Naive thymus-derived CD4-positive, alpha-beta T cell (primary cell): ENCODE results near the gene CD164L2. TPM values are rescaled to one million over a fixed set of nuclear protein-coding genes. Genes with fewer than 3 reads are reported as not detected.
"Not testable (repeated sequence)": the region's sequence is repeated elsewhere in the genome, so short reads cannot be mapped to it uniquely, and the experiment has no call there.

Source experiments
- ATAC-seq: fragments of 150-1000 bp; cut with Tn5 transposase; 2 replicates; pipeline ENCODE4 v1.10.0; 2021; ENCODE audit warnings: mild to moderate bottlenecking, moderate library complexity
- CTCF ChIA-PET: fragments of 350-600 bp; sonication (Branson Sonifier 250); formaldehyde crosslinking; loops from one replicate; lab custom pipeline; 2021; ENCODE audit warnings: antibody characterized with exemption; lab: Charles Lee
- POLR2A ChIA-PET: fragments of 350-600 bp; sonication (Branson Sonifier 250); formaldehyde crosslinking; loops from one replicate; lab custom pipeline; 2021; ENCODE audit warnings: antibody characterized with exemption, inconsistent platforms; lab: Charles Lee
- DNase-seq, 9 donors: peaks; one replicate each; pipeline versions ENCODE4 v3.0.0 to v3.0.0-alpha.2; 2020 to 2022; ENCODE audit warnings: mixed read lengths in 1 of 9
- H3K27ac ChIP-seq: one replicate; pipeline ENCODE4 v1.7.0; 2013; ENCODE audit warnings: mild to moderate bottlenecking, low read depth, low read length, moderate library complexity
- H3K27me3 ChIP-seq, 2 donors: one replicate each; pipeline ENCODE4 v1.7.0; 2013; ENCODE audit warnings: low read length in 2 of 2, mild to moderate bottlenecking in 2 of 2, moderate library complexity in 2 of 2; ENCODE audit not compliant: control insufficient read depth in 2 of 2, insufficient read depth in 2 of 2
- H3K36me3 ChIP-seq, 3 experiments: 1 replicate in 2 of 3; 2 replicates in 1 of 3; pipeline ENCODE4 v1.7.0; 2013; ENCODE audit warnings: low read length in 3 of 3, mild to moderate bottlenecking in 3 of 3, moderate library complexity in 1 of 3; ENCODE audit not compliant: insufficient read depth in 3 of 3, control insufficient read depth in 2 of 3
- H3K4me1 ChIP-seq, 2 donors: one replicate each; pipeline ENCODE4 v1.7.0; 2013; ENCODE audit warnings: low read length in 2 of 2, mild to moderate bottlenecking in 2 of 2, moderate library complexity in 1 of 2; ENCODE audit not compliant: control insufficient read depth in 2 of 2, insufficient read depth in 2 of 2
- H3K4me3 ChIP-seq: 2 replicates; pipeline ENCODE4 v1.7.0; 2013; ENCODE audit warnings: mild to moderate bottlenecking, low read length
- H3K9me3 ChIP-seq, 3 experiments: 1 replicate in 2 of 3; 2 replicates in 1 of 3; pipeline ENCODE4 v1.7.0; 2013; ENCODE audit warnings: low read length in 3 of 3; ENCODE audit not compliant: control insufficient read depth in 2 of 3
- H3K27ac Mint-ChIP-seq, 9 donors: one replicate each; pipeline ENCODE4 v1.8.0; 2020 to 2022; ENCODE audit warnings: mixed read lengths in 9 of 9, mild to moderate bottlenecking in 8 of 9, moderate library complexity in 5 of 9, inconsistent platforms in 2 of 9
- H3K27me3 Mint-ChIP-seq, 5 donors: one replicate each; pipeline ENCODE4 v1.8.0; 2021 to 2022; ENCODE audit warnings: mixed read lengths in 5 of 5, mild to moderate bottlenecking in 1 of 5
- H3K36me3 Mint-ChIP-seq, 5 donors: one replicate each; pipeline ENCODE4 v1.8.0; 2020 to 2022; ENCODE audit warnings: mixed read lengths in 5 of 5, mild to moderate bottlenecking in 3 of 5, inconsistent platforms in 1 of 5
- H3K4me1 Mint-ChIP-seq, 7 donors: one replicate each; pipeline ENCODE4 v1.8.0; 2020 to 2022; ENCODE audit warnings: mixed read lengths in 7 of 7, mild to moderate bottlenecking in 3 of 7, inconsistent platforms in 1 of 7
- H3K4me3 Mint-ChIP-seq, 10 donors: one replicate each; pipeline ENCODE4 v1.8.0; 2020 to 2022; ENCODE audit warnings: mild to moderate bottlenecking in 10 of 10, mixed read lengths in 10 of 10, moderate library complexity in 6 of 10, inconsistent platforms in 2 of 10
- H3K9me3 Mint-ChIP-seq, 11 donors: one replicate each; pipeline ENCODE4 v1.8.0; 2020 to 2022; ENCODE audit warnings: mixed read lengths in 11 of 11, mild to moderate bottlenecking in 4 of 11, inconsistent platforms in 1 of 11, moderate library complexity in 1 of 11
- intact Hi-C, 2 donors: fragments of 100-400 bp; cut with micrococcal nuclease; formaldehyde crosslinking; loops; one replicate each; pipeline ENCODE4 v1.15.1; 2023
- polyA plus RNA-seq, 2 donors: library from polyadenylated mRNA; unstranded; fragments of 300-500 nt; fragmentation: Illumina TruSeq; gene quantifications; one replicate each; pipeline ENCODE4 v1.2.3, GENCODE V29; 2021
- total RNA-seq, 6 experiments: library from RNA in 5 of 6; stranded (reverse) in 5 of 6; gene quantifications; 1 replicate in 5 of 6; 2 replicates in 1 of 6; pipeline ENCODE4 v1.2.3 and lab custom pipeline; 2021 to 2026

The CD164L2 gene
- total and polyA plus RNA-seq, 7 experiments from 2014 or later, result 0.24 TPM; not detected in 6

- H3K27ac Mint-ChIP-seq, result peak overlapping the region in 8 of 9 donors; percentile 54 to 98 (median 86)
- no peaks in the 10 kb centered on the region for H3K36me3 ChIP-seq
- H3K27ac ChIP-seq, result no peak overlapping the region
- H3K36me3 Mint-ChIP-seq, result no peaks in the 10 kb centered on the region
- peaks cover 0 to 21% (median 0%) of the 10 kb centered on the region in 5 donors for H3K27me3 Mint-ChIP-seq
- H3K27me3 ChIP-seq, result no peaks in the 10 kb centered on the region
- intact Hi-C loops, result loop anchor here (1.0 to 10.0 kb wide), 6 partner anchors 26 to 347 kb away; partner anchors contain the start of gene TMEM222 (in 1 of the 2)
- H3K4me1 ChIP-seq, result peaks cover 9 to 18% of the 10 kb centered on the region in 2 donors
- H3K4me1 Mint-ChIP-seq, result peaks cover 12 to 27% (median 20%) of the 10 kb centered on the region in 7 donors
- H3K4me3 ChIP-seq, result peak overlapping the region; percentile 57
- peaks cover 0 to 1% (median 0%) of the 10 kb centered on the region in 11 donors for H3K9me3 Mint-ChIP-seq
- ChIA-PET POLR2A (interaction anchor here (0.7 to 1.8 kb wide), 5 partner anchors 50 to 217 kb away, joined by 3 to 5 read pairs (median 3); partner anchors contain the start of gene SYTL1), CTCF (interaction anchor here (0.6 to 8.3 kb wide), 13 partner anchors 9 to 214 kb away, joined by 3 to 72 read pairs (median 6); partner anchors contain the start of genes FCN3 and MAP3K6)
- ATAC-seq (no peak), DNase-seq (peak in 1 of 9 donors; percentile 57)
- no peaks in the 10 kb centered on the region for H3K9me3 ChIP-seq
- peak overlapping the region; percentile 76 to 90 (median 83) for H3K4me3 Mint-ChIP-seq
Measured at GRCh38 chr1:27391511-27392095, 8.5 kb upstream of the CD164L2 start.

DNA sequence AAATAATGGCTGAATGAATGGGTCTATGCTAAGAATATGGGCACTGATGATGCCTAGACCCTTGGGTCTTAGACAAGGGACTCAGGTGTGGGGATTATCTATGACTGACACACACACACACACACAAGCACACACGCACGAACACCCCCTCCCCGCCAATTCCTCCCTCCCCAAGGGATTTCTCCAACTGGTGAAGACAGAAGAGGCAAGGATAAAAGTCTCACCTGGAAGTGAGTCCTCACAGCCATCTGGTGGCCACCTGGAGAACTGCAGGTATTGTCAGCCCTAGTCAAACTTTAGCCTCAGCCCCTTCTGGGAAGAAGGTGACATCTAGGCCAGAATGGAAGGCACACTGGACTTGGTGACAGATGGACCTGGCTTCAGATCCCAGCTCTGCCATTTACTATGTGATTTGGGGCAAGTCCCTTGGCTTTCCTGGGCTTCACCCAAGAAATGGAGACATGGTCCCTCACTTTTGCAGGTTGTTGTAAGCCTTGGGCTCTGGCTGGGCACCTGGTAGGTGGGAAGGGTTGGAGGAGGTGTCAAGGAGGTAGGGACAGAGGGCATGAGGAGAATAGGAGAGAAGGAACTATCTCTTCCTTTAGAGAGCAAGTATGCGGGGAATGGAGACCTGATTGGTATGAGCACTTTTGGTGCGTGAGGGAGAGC is 5.3 kb upstream of the CD164L2 start:
- H3K36me3 ChIP-seq, result no peaks in the 10 kb centered on the region
- Mint-ChIP-seq H3K36me3 (no peaks in the 10 kb centered on the region), H3K4me1 (peaks cover 9 to 20% (median 14%) of the 10 kb centered on the region in 7 donors), H3K27me3 (peaks cover 0 to 26% (median 0%) of the 10 kb centered on the region in 5 donors), H3K4me3 (peak overlapping the region in 1 of 10 donors; percentile 6), H3K27ac (peak overlapping the region in 5 of 9 donors; percentile 46 to 79 (median 68)), H3K9me3 (peaks cover 0 to 1% (median 0%) of the 10 kb centered on the region in 11 donors)
- H3K27me3 ChIP-seq, result no peaks in the 10 kb centered on the region
- no peak for ATAC-seq
- ChIA-PET CTCF (interaction anchor here (0.6 to 8.5 kb wide), 12 partner anchors 22 to 705 kb away, joined by 3 to 123 read pairs (median 6); partner anchors contain the start of genes MAP3K6, STX12 and SYTL1), POLR2A (interaction anchor here (0.7 kb wide), 1 partner anchor 79 kb away, joined by 3 read pairs; no protein-coding TSS in a partner anchor)
- H3K9me3 ChIP-seq, result no peaks in the 10 kb centered on the region
- no peak overlapping the region for H3K4me3 ChIP-seq
- no peak overlapping the region for H3K27ac ChIP-seq
- peak; percentile 45 to 77 (median 63) for DNase-seq
- H3K4me1 ChIP-seq, result peaks cover 9 to 12% of the 10 kb centered on the region in 2 donors
- intact Hi-C loops, result loop anchor here (1.0 kb wide), 6 partner anchors 23 to 92 kb away; no protein-coding TSS in a partner anchor

- H3K36me3 ChIP-seq, intact Hi-C loops, H3K4me1 Mint-ChIP-seq, H3K9me3 Mint-ChIP-seq, DNase-seq, ATAC-seq, H3K4me3 ChIP-seq, H3K27ac Mint-ChIP-seq, H3K4me3 Mint-ChIP-seq, H3K4me1 ChIP-seq, H3K27me3 ChIP-seq, H3K9me3 ChIP-seq, H3K36me3 Mint-ChIP-seq, H3K27ac ChIP-seq: not testable (repeated sequence)
- ChIA-PET CTCF (interaction anchor here (0.9 to 8.5 kb wide), 5 partner anchors 11 to 85 kb away, joined by 3 to 123 read pairs (median 7); no protein-coding TSS in a partner anchor), POLR2A (interaction anchor here (1.1 to 1.2 kb wide), 2 partner anchors 27 to 85 kb away, joined by 3 to 4 read pairs; no protein-coding TSS in a partner anchor)
- H3K27me3 Mint-ChIP-seq, result peaks cover 0 to 25% (median 0%) of the 10 kb centered on the region in 5 donors
Measured at GRCh38 chr1:27384797-27385196, 1.7 kb upstream of the CD164L2 start.

- Mint-ChIP-seq H3K9me3 (no peaks in the 10 kb centered on the region), H3K36me3 (no peaks in the 10 kb centered on the region), H3K4me1 (peaks cover 0 to 8% (median 0%) of the 10 kb centered on the region in 7 donors), H3K27ac (no peak overlapping the region), H3K4me3 (no peak overlapping the region), H3K27me3 (peaks cover 0 to 23% (median 0%) of the 10 kb centered on the region in 5 donors)
- no peak overlapping the region for H3K27ac ChIP-seq
- H3K36me3 ChIP-seq, result no peaks in the 10 kb centered on the region
- no peak for DNase-seq
- intact Hi-C loops, result loop anchor here (1.0 kb wide), 2 partner anchors 17 to 18 kb away; partner anchors contain the start of gene MAP3K6 (in 1 of the 2)
- no peaks in the 10 kb centered on the region for H3K27me3 ChIP-seq
- ChIA-PET CTCF (interaction anchor here (0.7 to 8.5 kb wide), 4 partner anchors 29 to 210 kb away, joined by 3 to 123 read pairs (median 38); no protein-coding TSS in a partner anchor), POLR2A (interaction anchor here (1.2 kb wide), 1 partner anchor 26 kb away, joined by 4 read pairs; no protein-coding TSS in a partner anchor)
- no peak overlapping the region for H3K4me3 ChIP-seq
- no peak for ATAC-seq
- no peaks in the 10 kb centered on the region for H3K4me1 ChIP-seq
- no peaks in the 10 kb centered on the region for H3K9me3 ChIP-seq
Measured at GRCh38 chr1:27383661-27384060, 528 bp upstream of the CD164L2 start.

GRCh38 chr1:27381969-27382762 is 967 bp downstream of the CD164L2 start:
- no peaks in the 10 kb centered on the region for H3K36me3 ChIP-seq
- Mint-ChIP-seq H3K4me1 (peaks cover 0 to 5% (median 0%) of the 10 kb centered on the region in 7 donors), H3K27ac (no peak overlapping the region), H3K27me3 (peaks cover 0 to 19% (median 0%) of the 10 kb centered on the region in 5 donors), H3K4me3 (no peak overlapping the region), H3K9me3 (no peaks in the 10 kb centered on the region), H3K36me3 (no peaks in the 10 kb centered on the region)
- intact Hi-C loops, result no loop called here
- no peak overlapping the region for H3K4me3 ChIP-seq
- DNase-seq (no peak), ATAC-seq (no peak)
- POLR2A ChIA-PET, result interaction anchor here (0.7 kb wide), 1 partner anchor 12 kb away, joined by 3 read pairs; no protein-coding TSS in a partner anchor
- no peak overlapping the region for H3K27ac ChIP-seq
- no peaks in the 10 kb centered on the region for H3K27me3 ChIP-seq
- CTCF ChIA-PET, result interaction anchor here (0.8 to 8.5 kb wide), 4 partner anchors 9 to 88 kb away, joined by 3 to 123 read pairs (median 6); no protein-coding TSS in a partner anchor
- no peaks in the 10 kb centered on the region for H3K9me3 ChIP-seq
- H3K4me1 ChIP-seq, result no peaks in the 10 kb centered on the region
